HG03342 (cell line): ENCODE results near the gene USP48.

Experiments
- ATAC-seq: cut with Tn5 transposase; IDR thresholded peaks from one replicate; pipeline ENCODE4 v1.9.1; 2021; ENCODE audit warnings: mild to moderate bottlenecking, moderate library complexity; ENCODE audit not compliant: unreplicated experiment

USP48 gene

DNA sequence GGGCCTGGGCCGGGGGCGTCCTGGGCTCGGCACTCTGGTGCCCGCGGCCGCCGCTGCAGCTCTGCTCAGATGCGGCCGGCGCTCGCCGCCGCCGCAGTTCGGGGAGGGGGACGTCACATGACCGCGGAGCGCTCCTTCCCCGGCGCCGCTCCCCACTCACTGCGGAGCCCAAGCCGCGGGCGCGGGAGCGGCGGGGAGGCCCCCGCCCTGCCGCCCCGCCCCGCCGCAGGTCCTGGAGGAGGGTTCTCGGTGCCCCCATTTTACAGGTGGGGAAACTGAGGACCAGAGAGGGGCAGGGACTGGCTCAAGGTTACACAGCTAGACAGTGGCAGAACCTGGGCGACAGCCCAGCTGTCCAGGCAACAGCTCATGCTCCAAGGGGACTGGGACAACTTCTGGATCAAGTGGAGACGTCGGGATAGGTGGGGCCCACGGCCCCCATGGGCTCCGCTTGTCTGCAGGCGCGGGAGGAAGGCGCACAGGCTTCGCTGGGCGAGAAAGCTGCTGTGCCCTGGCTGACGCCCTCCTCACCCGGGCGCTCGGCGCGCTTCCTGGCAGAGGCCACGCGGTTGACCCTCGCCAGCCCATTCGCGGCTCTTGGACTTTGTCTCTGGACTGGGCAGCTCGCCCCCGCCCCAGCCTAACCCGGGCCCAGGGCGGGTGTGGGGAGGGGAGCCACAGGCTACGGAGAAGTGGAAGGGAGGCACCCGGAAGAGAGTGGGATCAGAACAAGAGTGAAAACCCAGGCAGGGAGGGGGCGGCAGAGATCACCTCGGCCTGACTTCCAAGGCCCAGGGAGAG is 113.5 kb downstream of the USP48 start, which contains the start of gene RAP1GAP:
Gene RAP1GAP (minus strand): TSS at position 100 of the 801 bp plus-strand sequence. CDS start 49,325 bp downstream, outside the sequence.
- no peak for ATAC-seq

DNA sequence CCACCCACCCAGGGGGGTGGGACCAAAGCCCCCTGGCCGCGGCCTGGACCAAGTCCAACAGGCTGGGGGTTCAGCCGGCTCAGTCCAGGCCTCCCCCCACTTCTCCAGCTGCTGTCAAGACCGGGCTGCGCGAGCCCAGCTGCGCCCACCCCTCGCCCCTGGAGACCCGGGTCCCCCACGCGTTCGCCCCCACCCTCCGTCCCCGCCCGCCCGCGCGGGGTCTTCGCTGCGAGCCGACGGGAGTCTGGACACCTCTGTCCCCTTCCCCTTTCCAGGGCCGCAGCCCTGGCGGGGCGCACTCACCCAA is 114.0 kb downstream of the USP48 start:
- ATAC-seq: no peak

DNA sequence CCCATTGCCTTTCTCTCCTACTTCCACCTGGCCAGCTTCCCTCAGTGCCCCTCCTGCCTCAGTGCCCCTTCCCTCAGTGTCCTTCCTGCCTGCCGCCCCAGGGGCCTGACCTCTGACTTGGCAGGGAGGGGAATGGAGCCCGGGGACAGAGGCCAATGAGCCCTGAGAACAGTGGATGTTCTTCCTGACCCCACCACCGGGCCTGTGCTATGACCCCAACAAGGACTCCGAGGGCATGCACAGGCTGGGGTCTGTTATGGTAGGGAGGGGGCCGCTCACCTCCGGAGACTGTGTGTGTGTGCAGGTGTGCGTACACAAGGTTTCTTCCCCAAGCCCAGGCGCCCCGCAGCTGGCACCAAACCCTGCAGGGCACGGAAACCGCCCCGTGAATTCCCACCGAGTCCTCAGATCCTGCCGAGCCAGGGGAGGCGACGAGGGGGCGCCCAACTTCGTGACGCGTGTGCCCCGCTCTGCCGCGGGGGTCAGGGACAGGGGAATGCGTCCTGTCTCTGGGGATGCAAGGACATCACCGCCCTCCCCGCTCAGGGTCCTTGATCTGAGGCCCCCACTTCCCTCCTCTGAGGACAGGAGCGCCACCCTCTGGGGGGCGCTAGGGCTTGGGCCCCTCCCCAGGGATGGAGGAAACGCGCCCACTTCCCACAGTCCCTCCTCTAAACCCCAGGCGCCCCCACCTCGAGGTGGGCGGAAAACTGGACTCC is 114.6 kb downstream of the USP48 start:
- ATAC-seq: no peak

DNA sequence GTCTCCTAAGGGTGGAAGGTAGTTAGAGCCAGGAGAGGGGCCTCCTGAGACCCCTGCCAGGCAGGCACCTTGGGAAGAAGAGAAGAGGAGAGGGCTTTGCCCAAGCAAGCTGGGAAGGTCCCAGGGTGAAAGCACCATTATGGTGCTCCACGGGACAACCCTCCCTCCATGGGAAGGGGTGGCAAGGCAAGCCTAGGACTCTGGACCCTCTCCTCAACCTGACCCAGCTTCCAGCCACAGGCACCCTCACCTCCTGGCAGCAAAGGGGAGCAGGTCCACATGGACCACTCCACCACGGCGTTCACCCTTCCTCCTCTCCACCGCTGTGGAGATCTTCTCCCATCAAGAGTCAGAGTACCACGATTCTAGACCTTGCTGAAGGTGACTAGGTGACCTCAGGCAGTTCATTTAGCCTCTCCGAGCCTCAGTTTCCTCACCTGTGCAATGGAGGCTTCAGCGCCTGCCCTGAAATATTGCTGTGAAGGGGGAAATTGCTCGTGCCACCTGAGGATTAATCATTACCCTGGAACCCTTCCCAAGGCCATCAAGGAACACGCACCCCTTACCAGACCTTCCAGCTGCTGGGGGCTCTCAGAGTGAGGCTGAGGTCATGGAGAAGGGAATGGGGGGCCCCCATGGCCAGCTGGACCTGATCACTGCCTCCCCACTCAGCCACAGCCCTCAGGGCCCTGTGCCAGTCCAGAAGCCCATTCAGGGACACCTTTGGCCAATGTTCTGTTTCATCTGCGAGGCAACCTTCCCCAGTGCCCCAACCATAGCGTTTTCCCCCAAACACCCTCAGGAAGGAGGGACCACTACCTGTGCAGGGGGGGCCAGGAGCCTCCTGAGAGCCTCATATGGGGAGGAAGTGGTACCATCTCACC is 115.4 kb downstream of the USP48 start:
- ATAC-seq: no peak

DNA sequence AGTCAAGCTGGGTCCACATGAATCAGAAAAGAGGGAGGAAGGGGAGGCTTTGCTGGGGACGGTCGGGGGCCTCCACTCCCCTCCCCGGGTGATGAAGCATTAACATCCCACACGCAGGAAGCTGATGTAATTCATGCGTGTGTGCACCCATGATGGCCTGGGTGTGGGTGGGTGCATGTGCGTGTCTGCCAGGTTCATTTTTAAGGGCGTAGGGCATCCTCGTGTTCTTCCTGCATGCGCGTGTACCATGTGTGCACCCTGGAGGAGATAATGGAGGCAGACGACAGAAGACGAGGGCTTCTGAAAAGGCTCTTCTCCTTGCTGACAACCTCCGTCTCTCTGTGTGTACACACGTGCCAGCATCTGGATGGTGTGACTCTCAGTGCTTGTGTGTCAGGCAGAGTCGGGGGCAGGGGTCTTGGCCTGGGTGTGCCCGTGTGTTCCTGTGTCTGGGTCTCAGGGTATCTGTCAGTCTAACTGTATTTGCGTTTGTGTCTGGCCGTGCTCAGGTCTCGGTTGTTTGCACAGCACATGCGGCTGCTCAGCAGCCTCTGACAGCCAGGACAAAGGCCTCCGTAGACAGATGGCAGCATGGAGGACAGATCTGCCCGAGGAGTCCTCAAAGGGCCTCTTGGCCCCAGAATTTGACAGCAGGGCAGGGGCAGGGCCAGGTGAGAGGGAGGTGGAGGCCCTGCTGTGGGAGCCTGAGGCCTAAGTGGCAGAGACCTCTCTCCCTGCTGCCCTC is 116.2 kb downstream of the USP48 start:
- no peak for ATAC-seq

DNA sequence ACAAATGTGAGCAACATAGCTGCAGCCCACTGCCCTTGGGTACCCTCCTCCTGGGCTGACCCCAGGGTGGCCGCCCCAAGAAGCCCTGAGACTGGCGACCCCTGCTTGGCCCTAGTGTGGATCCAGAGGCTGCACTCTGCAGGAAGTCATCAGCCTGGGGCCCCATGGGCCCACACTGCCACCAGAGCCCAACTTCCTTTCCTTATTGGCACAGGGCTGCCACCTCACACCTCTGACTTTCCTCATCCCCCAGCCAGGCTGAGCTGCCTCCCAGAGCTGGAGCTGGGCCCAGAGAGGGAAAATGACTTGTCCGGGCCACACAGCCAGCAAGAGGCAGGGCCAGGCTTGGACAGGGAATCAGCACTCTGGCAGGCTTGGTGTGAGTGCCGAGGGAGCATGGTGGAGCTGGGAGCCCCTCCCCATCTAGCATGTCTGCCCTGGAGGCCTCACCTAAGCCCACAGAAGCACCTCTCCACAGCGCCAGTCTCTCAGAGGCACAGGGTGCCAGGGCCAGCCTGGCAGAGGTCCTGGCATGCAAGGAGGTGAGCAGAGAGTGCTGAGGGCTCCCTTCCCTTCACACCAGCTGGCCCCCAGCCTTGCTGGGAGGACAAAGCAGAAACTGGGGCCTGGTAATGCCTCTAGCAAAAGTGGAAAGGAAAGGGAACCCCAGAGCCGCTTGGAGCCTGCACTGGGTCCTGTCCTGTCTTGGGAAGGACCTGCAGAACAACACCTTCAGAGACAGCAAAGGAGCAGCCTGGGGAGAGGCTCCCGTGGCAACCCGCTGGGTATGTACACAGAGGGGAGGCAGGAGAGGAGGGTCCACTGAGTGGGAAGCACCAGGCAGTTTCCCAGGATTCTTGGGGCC is 117.0 kb downstream of the USP48 start:
- no peak for ATAC-seq

DNA sequence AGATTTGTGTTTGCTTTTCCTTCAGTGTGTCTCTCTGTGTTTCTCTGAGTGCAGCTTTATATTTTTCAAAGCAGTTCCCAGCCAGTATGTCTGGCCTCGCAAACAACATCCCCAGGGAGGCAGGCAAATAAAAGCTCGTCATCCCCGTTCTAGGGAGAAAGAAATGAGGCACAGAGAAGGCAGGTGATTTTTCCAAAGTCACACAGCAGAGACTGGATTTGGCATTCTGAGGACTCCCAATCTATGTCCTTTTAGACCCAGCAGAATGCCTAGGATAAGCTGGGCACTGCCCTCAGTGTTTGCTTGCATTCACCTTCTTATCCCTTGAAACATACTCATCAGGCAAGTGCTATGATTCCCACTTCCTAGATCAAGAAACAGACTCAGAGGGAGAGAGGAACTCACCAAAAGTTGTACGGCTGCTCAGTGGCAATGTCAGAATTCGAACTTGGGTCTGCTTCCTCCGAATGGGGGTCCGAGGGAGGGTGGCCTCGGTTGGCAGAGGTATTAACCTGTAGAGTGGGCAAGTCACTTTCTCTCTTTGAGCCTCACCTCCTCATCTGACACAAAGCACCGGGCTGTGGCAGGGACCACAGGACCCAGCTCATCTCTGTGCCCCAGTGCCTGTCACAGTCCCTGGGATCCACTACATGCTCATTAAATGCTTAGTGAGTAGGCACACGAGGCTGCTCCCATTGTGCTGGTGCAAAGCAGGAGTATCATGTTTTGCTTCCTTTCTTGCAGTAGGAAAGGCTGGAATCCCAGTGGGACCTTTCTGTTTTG is 118.0 kb downstream of the USP48 start:
- ATAC-seq: no peak

DNA sequence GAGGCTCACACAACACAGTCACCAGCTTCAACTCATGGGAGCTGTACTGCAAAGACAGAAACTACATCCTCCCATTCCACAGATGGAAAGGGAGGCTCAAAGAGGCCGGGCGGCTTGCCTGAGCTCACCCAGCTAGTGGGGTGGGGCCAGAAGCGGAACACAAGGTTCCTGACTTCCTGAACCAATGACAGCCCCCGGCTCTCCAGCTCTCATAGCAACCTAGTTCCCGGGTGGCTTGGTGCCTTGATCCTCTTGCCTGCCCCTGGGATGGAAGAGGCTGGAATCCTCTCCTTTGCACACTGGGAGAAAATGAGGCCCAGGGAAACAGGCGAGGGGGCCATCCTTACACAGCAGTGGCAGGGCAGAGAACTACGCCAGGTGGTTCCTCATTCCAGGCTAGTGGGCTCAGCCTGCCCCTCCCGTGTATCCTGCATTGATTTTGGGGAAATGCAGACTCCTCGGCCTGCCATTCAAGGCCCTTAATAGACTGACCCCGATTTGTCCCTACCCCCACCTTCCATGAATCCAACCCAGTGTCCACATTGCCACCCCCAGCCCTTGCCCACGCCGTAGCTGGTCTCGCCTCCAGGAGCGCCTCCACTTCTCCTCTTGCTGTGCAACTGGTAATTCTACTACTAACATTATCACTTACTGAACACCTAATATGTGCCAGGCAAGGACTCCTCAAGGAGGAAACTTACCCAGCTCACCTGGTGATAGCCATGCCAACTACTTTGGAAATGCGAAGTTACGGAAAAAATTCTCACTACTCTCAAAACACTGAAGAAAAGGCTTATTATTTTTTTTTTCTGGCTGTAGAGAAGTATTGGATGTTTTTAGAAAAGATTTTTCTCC is 118.8 kb downstream of the USP48 start:
- no peak for ATAC-seq

DNA sequence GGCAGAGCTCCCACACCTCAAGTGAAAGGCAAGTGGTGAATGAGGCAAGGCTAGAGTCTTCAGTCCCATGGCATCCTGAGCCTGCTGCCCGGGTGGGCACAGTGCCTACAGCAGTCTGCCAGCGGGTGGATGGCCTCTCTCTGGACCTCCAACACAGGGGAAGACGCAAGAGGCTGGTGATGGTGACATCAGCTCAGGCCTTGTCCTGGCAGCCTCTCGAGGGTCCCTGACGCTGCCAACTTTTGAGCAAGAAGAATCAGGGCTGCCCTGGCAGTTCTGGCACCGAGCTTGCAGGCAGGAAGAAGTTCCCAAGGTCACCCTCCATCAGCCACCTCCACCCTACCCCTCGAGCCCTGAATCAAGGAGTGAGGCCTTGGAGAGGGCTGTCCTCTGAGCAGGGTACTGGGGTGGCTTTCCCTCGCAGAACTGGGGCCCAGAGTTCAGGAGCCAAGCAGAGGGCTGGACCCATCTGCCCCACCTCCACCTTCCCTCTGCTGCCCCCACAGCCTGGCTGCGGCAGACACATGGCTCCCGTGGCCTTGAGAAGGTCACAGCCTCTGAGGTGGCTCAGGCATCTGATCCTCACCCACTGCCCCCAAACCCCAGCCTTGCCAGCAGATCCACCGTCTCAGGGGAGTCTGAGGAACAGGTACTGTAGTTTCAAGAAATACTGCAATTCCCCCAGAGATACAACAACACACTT is 119.5 kb downstream of the USP48 start:
- no peak for ATAC-seq

DNA sequence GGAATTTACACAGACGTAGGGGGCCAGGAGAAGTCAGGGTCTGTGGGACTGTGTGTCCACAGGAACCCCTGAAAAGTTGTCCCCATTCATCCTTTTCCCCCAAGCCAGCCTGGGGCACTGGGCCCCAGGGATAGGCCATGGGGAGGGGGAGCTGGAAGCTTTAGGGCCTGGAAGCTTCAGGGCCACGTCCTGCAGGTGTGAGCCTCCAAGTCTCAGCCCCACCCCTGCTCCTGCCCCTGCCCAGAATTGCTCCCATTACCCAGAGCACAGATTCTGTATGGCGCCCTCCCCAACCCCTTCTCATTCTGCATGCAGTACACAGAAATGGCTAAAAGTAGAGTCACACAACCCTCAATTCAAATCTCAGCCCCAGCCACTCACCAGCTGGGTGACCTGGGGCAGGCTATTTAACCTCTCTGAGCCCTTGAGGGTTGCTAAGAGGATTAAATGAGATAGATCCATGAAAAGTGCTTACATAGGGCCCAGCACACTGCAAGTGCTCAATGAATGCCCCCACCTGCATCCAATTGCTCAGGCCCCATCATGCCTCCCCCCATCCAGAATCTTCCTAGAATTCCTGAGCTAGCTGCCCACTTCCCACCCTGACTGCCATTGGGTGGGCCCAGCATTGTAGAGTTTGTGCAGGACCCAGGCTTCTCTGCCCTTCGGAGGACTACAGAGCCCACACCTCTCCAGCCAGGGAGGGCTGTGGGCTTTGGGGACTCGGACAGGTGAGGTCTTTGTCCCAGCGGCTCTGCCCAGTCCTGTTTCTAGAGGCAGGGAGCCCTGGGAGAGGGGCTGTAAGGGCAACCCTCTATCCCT is 120.3 kb downstream of the USP48 start:
- ATAC-seq: no peak

DNA sequence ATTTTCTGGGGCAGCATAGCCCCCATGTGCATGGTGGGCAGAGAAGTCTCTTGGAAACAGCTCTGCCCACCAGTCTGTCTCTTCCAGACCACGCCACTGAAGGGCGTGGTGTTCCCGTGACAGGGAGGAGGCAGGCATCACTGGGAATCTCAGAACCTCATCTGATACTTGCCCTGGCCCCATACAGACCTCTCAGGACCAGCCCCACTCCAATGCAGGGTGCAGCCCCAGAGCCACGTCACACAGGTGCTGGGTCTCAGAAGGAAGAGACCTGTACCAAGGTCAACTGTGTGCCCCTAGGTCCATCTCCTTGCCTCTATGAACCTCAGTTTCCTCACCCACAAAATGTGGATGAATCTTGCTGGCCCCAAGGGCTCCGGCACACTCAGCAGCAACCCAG is 121.1 kb downstream of the USP48 start:
- no peak for ATAC-seq

DNA sequence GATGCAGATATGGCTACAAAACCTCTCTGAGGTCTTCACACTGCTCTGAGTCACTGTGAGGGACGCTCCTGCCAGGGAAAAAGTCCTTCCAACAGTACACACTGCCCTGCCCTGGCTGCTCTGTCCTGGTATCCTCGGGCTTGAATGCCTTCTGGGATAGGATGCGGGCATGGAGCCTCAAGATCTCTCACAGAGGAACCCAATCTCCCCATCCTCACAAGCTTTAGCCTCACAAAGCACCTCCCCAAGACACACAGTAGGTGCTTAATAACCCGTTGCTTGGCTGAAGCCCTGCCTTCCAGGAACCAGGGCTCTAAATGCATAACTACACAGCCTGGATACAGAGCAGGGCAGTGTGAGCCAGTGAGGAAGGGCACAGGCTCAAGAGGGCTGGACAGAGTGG is 123.0 kb downstream of the USP48 start:
- ATAC-seq: no peak

DNA sequence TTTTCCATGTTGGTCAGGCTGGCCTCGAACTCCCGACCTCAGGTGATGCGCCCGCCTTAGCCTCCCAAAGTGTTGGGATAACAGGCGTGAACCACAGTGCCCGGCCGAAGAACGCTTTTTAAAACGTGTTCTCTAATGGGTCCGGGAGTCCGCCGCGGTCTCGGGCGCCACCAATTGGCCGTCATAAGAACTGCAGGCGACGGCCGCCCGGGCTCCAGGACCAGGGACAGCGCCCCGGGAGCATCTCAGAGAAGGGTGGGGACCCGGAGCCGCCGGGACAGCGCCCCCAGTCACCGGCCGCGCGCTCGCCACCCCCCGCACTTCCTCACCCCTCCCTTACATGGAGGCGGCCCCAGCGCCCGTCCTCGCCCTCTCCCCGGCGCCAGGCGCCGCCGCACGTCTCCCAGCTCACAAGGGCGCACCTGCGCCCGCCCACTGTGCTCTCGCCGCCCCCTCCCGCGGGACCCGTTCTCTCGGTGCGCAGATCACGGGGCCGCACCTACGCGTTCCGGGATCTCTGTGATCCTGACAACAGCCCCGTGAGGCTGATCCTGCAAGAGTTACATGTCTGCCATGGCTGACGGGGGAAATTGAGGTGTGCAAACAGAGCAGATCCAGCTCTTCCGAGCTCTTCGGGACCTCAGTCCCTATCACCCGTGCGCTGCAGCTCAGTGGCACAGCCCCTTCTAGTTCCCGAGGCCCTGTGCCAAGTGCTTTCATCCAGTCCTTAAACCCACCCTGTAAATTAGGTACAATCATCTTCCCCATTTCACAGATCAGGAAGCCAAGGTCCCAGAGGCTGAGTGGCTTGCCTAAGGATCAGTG is 123.6 kb downstream of the USP48 start:
- ATAC-seq: no peak

DNA sequence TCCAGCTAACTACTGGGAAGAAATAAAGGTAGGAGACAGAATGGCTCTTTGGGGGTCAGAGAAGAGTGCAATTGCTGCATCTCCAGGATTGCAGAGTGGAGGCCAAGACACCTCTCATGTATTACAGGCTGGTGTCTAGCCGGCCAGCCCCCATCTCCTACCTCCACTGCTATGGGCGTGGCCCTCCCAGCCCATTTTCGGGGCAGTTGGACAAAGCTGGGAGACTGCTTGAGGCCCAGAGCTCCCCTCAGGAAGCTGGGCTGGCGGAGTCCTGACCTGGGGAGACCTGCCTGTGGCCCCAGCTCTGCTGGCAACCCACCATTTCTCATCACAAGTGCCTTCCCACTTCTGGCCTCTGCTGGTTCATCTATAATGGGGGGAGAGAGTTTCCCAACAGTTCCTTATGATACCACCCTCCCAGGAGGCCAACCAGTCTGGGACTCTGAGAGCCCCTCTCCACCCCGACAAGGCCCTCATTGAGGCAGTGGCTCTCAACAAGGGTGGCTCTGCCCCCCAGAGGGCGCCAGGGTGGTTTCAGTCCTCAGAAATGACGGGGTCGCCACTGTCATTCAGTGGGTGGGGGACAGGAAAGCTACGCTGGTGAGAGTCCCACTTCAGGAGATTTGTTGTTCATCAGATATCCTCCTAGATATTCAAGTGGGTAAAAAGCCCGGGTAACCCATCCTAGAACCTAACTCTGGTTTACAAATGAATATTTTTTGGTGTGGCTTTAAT is 125.3 kb downstream of the USP48 start:
- ATAC-seq: no peak

DNA sequence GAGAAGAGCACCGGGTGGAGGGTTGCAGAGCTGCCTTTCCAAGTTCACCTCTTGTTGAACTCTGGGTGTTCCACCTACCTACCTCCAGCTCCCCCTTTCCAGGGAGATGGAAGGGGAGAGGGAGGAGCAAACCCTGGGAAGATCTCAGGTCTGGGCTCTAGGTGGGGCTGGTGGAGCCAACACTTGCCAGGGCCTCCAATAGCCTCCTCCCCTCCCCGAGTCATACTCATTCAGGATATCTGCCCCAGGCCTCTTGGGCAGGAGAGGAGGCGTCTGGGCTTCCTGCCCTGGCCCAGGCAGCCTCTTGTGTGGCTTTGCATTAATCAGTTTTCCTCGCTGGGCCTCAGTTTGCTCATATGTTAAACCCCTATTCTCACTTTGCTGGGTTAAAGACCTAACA is 127.2 kb downstream of the USP48 start:
- no peak for ATAC-seq
